Uterus (tissue), 4 donors: ENCODE results near the gene ZFP36. TPM values are rescaled to one million over a fixed set of nuclear protein-coding genes. Genes with fewer than 3 reads are reported as not detected.

Experiments
- DNase-seq, 2 donors: peaks; one replicate each; pipeline ENCODE4 v3.0.0-alpha.2; 2019 to 2020
- H3K27ac ChIP-seq, 2 donors: fragments of 200-600 bp; sonication (generic); 1 replicate in 1 of 2; 2 replicates in 1 of 2; pipeline ENCODE4 v1.5.1; 2016 to 2018
- H3K27me3 ChIP-seq, 2 donors: fragments of 200-600 bp; sonication (generic); one replicate each; pipeline ENCODE4 v1.5.1; 2018 to 2019; ENCODE audit warnings: control low read depth in 1 of 2
- H3K36me3 ChIP-seq, 2 donors: fragments of 200-600 bp; sonication (generic); one replicate each; pipeline ENCODE4 v1.5.1; 2019; ENCODE audit warnings: control low read depth in 1 of 2
- H3K4me1 ChIP-seq, 2 donors: fragments of 200-600 bp; sonication (generic); one replicate each; pipeline ENCODE4 v1.5.1; 2018 to 2019; ENCODE audit warnings: control low read depth in 1 of 2
- H3K4me3 ChIP-seq, 2 donors: fragments of 200-600 bp; sonication (generic); 1 replicate in 1 of 2; 2 replicates in 1 of 2; pipeline ENCODE4 v1.5.1; 2018 to 2019; ENCODE audit warnings: mild to moderate bottlenecking in 1 of 2
- H3K9me3 ChIP-seq, 2 donors: fragments of 200-600 bp; sonication (generic); one replicate each; pipeline ENCODE4 v1.5.1; 2019; ENCODE audit warnings: control low read depth in 1 of 2
- CTCF ChIP-seq, 4 experiments: fragments of 200-600 bp in 2 of 4; fragments of 450-650 bp in 2 of 4; sonication (generic) in 2 of 4; IDR thresholded peaks; one replicate each; pipeline ENCODE4 v1.5.1; 2016 to 2019; ENCODE audit warnings: antibody characterized with exemption in 4 of 4, mild to moderate bottlenecking in 2 of 4, moderate library complexity in 1 of 4
- POLR2A ChIP-seq, 2 donors: fragments of 450-650 bp; IDR thresholded peaks; one replicate each; pipeline ENCODE4 v1.6.1; 2016; ENCODE audit warnings: antibody characterized with exemption in 2 of 2, mild to moderate bottlenecking in 1 of 2, moderate library complexity in 1 of 2
- intact Hi-C: fragments of 100-400 bp; cut with DNase I; formaldehyde crosslinking; loops from one replicate; pipeline ENCODE4 v1.15.1; 2023; ENCODE audit warnings: low total_unique reads
- total RNA-seq, 4 donors: library from RNA; depleted of rRNA in 3 of 4; stranded (reverse); fragments of >200 nt in 3 of 4; gene quantifications; one replicate each; pipeline versions ENCODE4 v1.1.0 to v1.2.4, GENCODE V29; 2014 to 2023
- donor health status: DM: yes; HTN: yes; CAD: no.

Gene ZFP36
- total RNA-seq, 4 donors from 2014 or later, result 5.0 to 276 (median 145) TPM

- H3K27ac ChIP-seq, result no peak overlapping the region
- H3K4me3 ChIP-seq, result no peak overlapping the region
- peaks cover 0 to 20% of the 10 kb centered on the region in 2 donors for H3K4me1 ChIP-seq
- DNase-seq, result no peak
- intact Hi-C loops, result no loop called here
- no peaks in the 10 kb centered on the region for H3K36me3 ChIP-seq
- H3K27me3 ChIP-seq, result no peaks in the 10 kb centered on the region
- TF ChIP-seq CTCF (IDR thresholded peaks at IDR 0.05) (no peak), POLR2A (IDR thresholded peaks at IDR 0.05) (no peak)
- no peaks in the 10 kb centered on the region for H3K9me3 ChIP-seq
Observed at GRCh38 chr19:39417463-39418181, 11.0 kb downstream of the ZFP36 start.

- no peak for DNase-seq
- intact Hi-C loops, result no loop called here
- H3K4me3 ChIP-seq, result no peak overlapping the region
- H3K27me3 ChIP-seq, result no peaks in the 10 kb centered on the region
- no peaks in the 10 kb centered on the region for H3K36me3 ChIP-seq
- H3K27ac ChIP-seq, result no peak overlapping the region
- TF ChIP-seq CTCF (IDR thresholded peaks at IDR 0.05) (no peak), POLR2A (IDR thresholded peaks at IDR 0.05) (no peak)
- peaks cover 0 to 20% of the 10 kb centered on the region in 2 donors for H3K4me1 ChIP-seq
- H3K9me3 ChIP-seq, result no peaks in the 10 kb centered on the region
Observed at GRCh38 chr19:39419003-39419402, 12.4 kb downstream of the ZFP36 start.

- DNase-seq, result no peak
- H3K36me3 ChIP-seq, result no peaks in the 10 kb centered on the region
- no peaks in the 10 kb centered on the region for H3K27me3 ChIP-seq
- H3K4me1 ChIP-seq, result peaks cover 0 to 3% of the 10 kb centered on the region in 2 donors
- TF ChIP-seq POLR2A (IDR thresholded peaks at IDR 0.05) (no peak), CTCF (IDR thresholded peaks at IDR 0.05) (no peak)
- H3K4me3 ChIP-seq, result no peak overlapping the region
- no peak overlapping the region for H3K27ac ChIP-seq
- H3K9me3 ChIP-seq, result no peaks in the 10 kb centered on the region
- intact Hi-C loops, result no loop called here
Observed at GRCh38 chr19:39420769-39421168, 14.1 kb downstream of the ZFP36 start.

GRCh38 chr19:39422020-39422419 lies 15.4 kb downstream of the ZFP36 start:
- DNase-seq, result no peak
- Histone ChIP-seq H3K27me3 (no peaks in the 10 kb centered on the region), H3K4me1 (peaks cover 0 to 3% of the 10 kb centered on the region in 2 donors), H3K36me3 (no peaks in the 10 kb centered on the region), H3K27ac (no peak overlapping the region), H3K4me3 (no peak overlapping the region), H3K9me3 (no peaks in the 10 kb centered on the region)
- intact Hi-C loops, result no loop called here
- no peak for TF ChIP-seq CTCF (IDR thresholded peaks at IDR 0.05)
- TF ChIP-seq POLR2A (IDR thresholded peaks at IDR 0.05), result no peak

GRCh38 chr19:39423258-39424086 lies 16.8 kb downstream of the ZFP36 start:
- H3K4me1 ChIP-seq, result peaks cover 0 to under 1% of the 10 kb centered on the region in 2 donors
- no peaks in the 10 kb centered on the region for H3K9me3 ChIP-seq
- no peaks in the 10 kb centered on the region for H3K27me3 ChIP-seq
- no peaks in the 10 kb centered on the region for H3K36me3 ChIP-seq
- no peak for DNase-seq
- intact Hi-C loops, result no loop called here
- H3K27ac ChIP-seq, result no peak overlapping the region
- no peak overlapping the region for H3K4me3 ChIP-seq
- TF ChIP-seq POLR2A (IDR thresholded peaks at IDR 0.05) (no peak), CTCF (IDR thresholded peaks at IDR 0.05) (no peak)
